SJSA1 (cell line): ENCODE results near the gene PLA2G4F. TPM values are rescaled to one million over a fixed set of nuclear protein-coding genes. Genes with fewer than 3 reads are reported as not detected.

Experiments used
- DNase-seq, 2 experiments: peaks; one replicate each; pipeline ENCODE4 v3.0.0-alpha.2; 2015 to 2020; ENCODE audit warnings: low spot score in 2 of 2, low read depth in 1 of 2
- H3K27ac ChIP-seq: fragments of 250-450 bp; sonication (Bioruptor Pico); 2 replicates; pipeline ENCODE4 v1.5.1; 2020; ENCODE audit warnings: mild to moderate bottlenecking, moderate library complexity
- H3K27me3 ChIP-seq: fragments of 250-450 bp; sonication (Bioruptor Pico); replicated peaks from 2 replicates; pipeline ENCODE4 v1.5.1; 2020; ENCODE audit warnings: mild to moderate bottlenecking, moderate library complexity
- H3K36me3 ChIP-seq: fragments of 250-450 bp; sonication (Bioruptor Pico); 2 replicates; pipeline ENCODE4 v1.5.1; 2020; ENCODE audit warnings: mild to moderate bottlenecking
- H3K4me1 ChIP-seq: fragments of 250-450 bp; sonication (Bioruptor Pico); replicated peaks from 2 replicates; pipeline ENCODE4 v1.6.1; 2021; ENCODE audit warnings: mild to moderate bottlenecking
- H3K4me3 ChIP-seq: fragments of 250-450 bp; sonication (Bioruptor Pico); 2 replicates; pipeline ENCODE4 v1.5.1; 2020; ENCODE audit warnings: mild to moderate bottlenecking
- H3K9me3 ChIP-seq: fragments of 250-450 bp; sonication (Bioruptor Pico); replicated peaks from 2 replicates; pipeline ENCODE4 v1.5.1; 2020; ENCODE audit warnings: mild to moderate bottlenecking
- total RNA-seq: library from RNA; depleted of rRNA; stranded (reverse); fragments of >200 nt; shearing (Covaris generic); gene quantifications from 2 replicates; pipeline ENCODE4 v1.2.3, GENCODE V29; 2014

The PLA2G4F gene
- total RNA-seq, 1 experiment from 2014 or later = not detected

- H3K36me3 ChIP-seq = peaks cover 74% of the 10 kb centered on the region
- no peak for DNase-seq
- H3K4me1 ChIP-seq = no peaks in the 10 kb centered on the region
- H3K4me3 ChIP-seq = no peak overlapping the region
- no peak overlapping the region for H3K27ac ChIP-seq
- H3K27me3 ChIP-seq = no peaks in the 10 kb centered on the region
- H3K9me3 ChIP-seq = no peaks in the 10 kb centered on the region
These were observed 26.0 kb upstream of the PLA2G4F start for GRCh38 chr15:42182328-42182886.

- peaks cover 65% of the 10 kb centered on the region for H3K36me3 ChIP-seq
- H3K27me3 ChIP-seq = no peaks in the 10 kb centered on the region
These were observed 21.6 kb upstream of the PLA2G4F start for GRCh38 chr15:42178056-42178455.

GRCh38 chr15:42175671-42176070 lies 19.2 kb upstream of the PLA2G4F start:
- no peak for DNase-seq
- Histone ChIP-seq H3K9me3 (no peaks in the 10 kb centered on the region), H3K4me1 (no peaks in the 10 kb centered on the region), H3K27ac (no peak overlapping the region), H3K36me3 (peaks cover 76% of the 10 kb centered on the region), H3K4me3 (no peak overlapping the region), H3K27me3 (no peaks in the 10 kb centered on the region)

More at GRCh38 chr15:42178056-42178455, 21.6 kb upstream of the PLA2G4F start:
- no peak overlapping the region for H3K4me3 ChIP-seq
- no peaks in the 10 kb centered on the region for H3K9me3 ChIP-seq
- no peaks in the 10 kb centered on the region for H3K4me1 ChIP-seq
- H3K27ac ChIP-seq = no peak overlapping the region
- DNase-seq = no peak

- peaks cover 72% of the 10 kb centered on the region for H3K36me3 ChIP-seq
- H3K4me1 ChIP-seq = no peaks in the 10 kb centered on the region
- H3K9me3 ChIP-seq = no peaks in the 10 kb centered on the region
- no peak for DNase-seq
- H3K27ac ChIP-seq = no peak overlapping the region
- H3K27me3 ChIP-seq = no peaks in the 10 kb centered on the region
- H3K4me3 ChIP-seq = no peak overlapping the region
These were observed 16.0 kb upstream of the PLA2G4F start for GRCh38 chr15:42172475-42172874.

- no peak overlapping the region for H3K27ac ChIP-seq
- H3K27me3 ChIP-seq = no peaks in the 10 kb centered on the region
- no peaks in the 10 kb centered on the region for H3K9me3 ChIP-seq
- H3K4me1 ChIP-seq = no peaks in the 10 kb centered on the region
- no peak for DNase-seq
- H3K36me3 ChIP-seq = peaks cover 74% of the 10 kb centered on the region
- no peak overlapping the region for H3K4me3 ChIP-seq
These were observed 15.4 kb upstream of the PLA2G4F start for GRCh38 chr15:42171795-42172194.

GRCh38 chr15:42171122-42171521 lies 14.7 kb upstream of the PLA2G4F start:
- no peaks in the 10 kb centered on the region for H3K4me1 ChIP-seq
- no peak overlapping the region for H3K27ac ChIP-seq
- H3K4me3 ChIP-seq = no peak overlapping the region
- DNase-seq = no peak
- H3K36me3 ChIP-seq = peaks cover 81% of the 10 kb centered on the region
- H3K9me3 ChIP-seq = no peaks in the 10 kb centered on the region
- no peaks in the 10 kb centered on the region for H3K27me3 ChIP-seq

- no peaks in the 10 kb centered on the region for H3K4me1 ChIP-seq
- H3K27me3 ChIP-seq = no peaks in the 10 kb centered on the region
- no peak overlapping the region for H3K27ac ChIP-seq
- peaks cover 87% of the 10 kb centered on the region for H3K36me3 ChIP-seq
- no peaks in the 10 kb centered on the region for H3K9me3 ChIP-seq
- H3K4me3 ChIP-seq = no peak overlapping the region
- no peak for DNase-seq
These were observed 9.9 kb upstream of the PLA2G4F start for GRCh38 chr15:42166225-42166940.

GRCh38 chr15:42165106-42165505 lies 8.7 kb upstream of the PLA2G4F start:
- Histone ChIP-seq H3K27ac (no peak overlapping the region), H3K4me3 (no peak overlapping the region), H3K4me1 (no peaks in the 10 kb centered on the region), H3K36me3 (peaks cover 89% of the 10 kb centered on the region), H3K9me3 (no peaks in the 10 kb centered on the region), H3K27me3 (no peaks in the 10 kb centered on the region)
- DNase-seq = no peak

- Histone ChIP-seq H3K36me3 (peaks cover 95% of the 10 kb centered on the region), H3K4me1 (no peaks in the 10 kb centered on the region; the same call in 1 of the 2 replicates), H3K9me3 (no peaks in the 10 kb centered on the region), H3K4me3 (no peak overlapping the region), H3K27me3 (no peaks in the 10 kb centered on the region), H3K27ac (no peak overlapping the region)
- no peak for DNase-seq
These were observed 7.6 kb upstream of the PLA2G4F start for GRCh38 chr15:42163947-42164550.

- Histone ChIP-seq H3K27me3 (no peaks in the 10 kb centered on the region), H3K27ac (no peak overlapping the region), H3K4me1 (peaks cover 7% of the 10 kb centered on the region), H3K9me3 (no peaks in the 10 kb centered on the region), H3K36me3 (peaks cover 93% of the 10 kb centered on the region), H3K4me3 (no peak overlapping the region)
- DNase-seq = no peak
These were observed 6.9 kb upstream of the PLA2G4F start for GRCh38 chr15:42163291-42163690.

- no peak overlapping the region for H3K4me3 ChIP-seq
- H3K9me3 ChIP-seq = no peaks in the 10 kb centered on the region
- DNase-seq = no peak
- no peaks in the 10 kb centered on the region for H3K27me3 ChIP-seq
- H3K27ac ChIP-seq = no peak overlapping the region
- H3K36me3 ChIP-seq = peaks cover 62% of the 10 kb centered on the region
- peaks cover 11% of the 10 kb centered on the region for H3K4me1 ChIP-seq
These were observed 3.7 kb upstream of the PLA2G4F start for GRCh38 chr15:42160136-42160535.

- Histone ChIP-seq H3K9me3 (no peaks in the 10 kb centered on the region), H3K36me3 (peaks cover 55% of the 10 kb centered on the region), H3K4me1 (peaks cover 11% of the 10 kb centered on the region), H3K27me3 (no peaks in the 10 kb centered on the region), H3K27ac (no peak overlapping the region), H3K4me3 (no peak overlapping the region)
- DNase-seq = no peak
These were observed 3.1 kb upstream of the PLA2G4F start for GRCh38 chr15:42159381-42160015.

- no peaks in the 10 kb centered on the region for H3K27me3 ChIP-seq
- H3K9me3 ChIP-seq = no peaks in the 10 kb centered on the region
- peaks cover 11% of the 10 kb centered on the region for H3K4me1 ChIP-seq
- peaks cover 50% of the 10 kb centered on the region for H3K36me3 ChIP-seq
- DNase-seq = no peak
- no peak overlapping the region for H3K4me3 ChIP-seq
- H3K27ac ChIP-seq = no peak overlapping the region
These were observed 2.5 kb upstream of the PLA2G4F start for GRCh38 chr15:42158941-42159340.
